HEK293 (cell line): Measurements from ENCODE around the gene DVL3.
"Not testable (repeated sequence)": the region's sequence is repeated elsewhere in the genome, so short reads cannot be mapped to it uniquely, and the experiment has no call there.

Experiments
- GLI4 ChIP-seq: fragments of 450-650 bp; formaldehyde crosslinking; IDR thresholded peaks from 2 replicates; pipeline ENCODE4 v1.5.1; 2016; ENCODE audit warnings: missing biosample characterization, missing genetic modification characterization
- HOXA7 ChIP-seq: sonication (generic); formaldehyde crosslinking; IDR thresholded peaks from 2 replicates; pipeline ENCODE4 v1.8.1; 2022; ENCODE audit warnings: missing genetic modification reagents, borderline replicate concordance
- KLF9 ChIP-seq: fragments of 450-650 bp; formaldehyde crosslinking; IDR thresholded peaks from 2 replicates; pipeline ENCODE4 v1.5.1; 2016; ENCODE audit warnings: missing biosample characterization, missing genetic modification characterization, low read depth
- TCF7L2 ChIP-seq: IDR thresholded peaks from 2 replicates; pipeline ENCODE4 v1.6.1; 2011; ENCODE audit warnings: low read depth, mild to moderate bottlenecking, inconsistent platforms, low read length, moderate library complexity, borderline replicate concordance
- ZFP37 ChIP-seq: fragments of 450-650 bp; formaldehyde crosslinking; IDR thresholded peaks from 2 replicates; pipeline ENCODE4 v1.5.1; 2016; ENCODE audit warnings: missing biosample characterization, missing genetic modification characterization
- ZNF416 ChIP-seq: fragments of 450-650 bp; formaldehyde crosslinking; IDR thresholded peaks from 2 replicates; pipeline ENCODE4 v1.5.1; 2016; ENCODE audit warnings: missing biosample characterization, missing genetic modification characterization
- ZNF530 ChIP-seq: fragments of 450-650 bp; formaldehyde crosslinking; IDR thresholded peaks from 2 replicates; pipeline ENCODE4 v1.5.1; 2016; ENCODE audit warnings: low read depth, missing biosample characterization, missing genetic modification characterization
- ZNF629 ChIP-seq: fragments of 450-650 bp; formaldehyde crosslinking; IDR thresholded peaks from 2 replicates; pipeline ENCODE4 v1.5.1; 2017; ENCODE audit warnings: missing biosample characterization, missing genetic modification characterization
- ZNF843 ChIP-seq: fragments of 450-650 bp; formaldehyde crosslinking; IDR thresholded peaks from 2 replicates; pipeline ENCODE4 v1.5.1; 2016; ENCODE audit warnings: missing biosample characterization, missing genetic modification characterization
- TF ChIP-seq, protein P1 (sequence below): fragments of 450-650 bp; formaldehyde crosslinking; IDR thresholded peaks from 2 replicates; pipeline ENCODE4 v1.5.1; 2016; ENCODE audit warnings: missing biosample characterization, missing genetic modification characterization
- TF ChIP-seq, protein P2 (sequence below): fragments of 450-650 bp; formaldehyde crosslinking; optimal IDR thresholded peaks from 2 replicates; pipeline ENCODE3; 2016; ENCODE audit warnings: missing biosample characterization, mild to moderate bottlenecking, missing genetic modification characterization
- TF ChIP-seq, protein P3 (sequence below): fragments of 450-650 bp; IDR thresholded peaks from 2 replicates; pipeline ENCODE4 v1.5.1; 2018; ENCODE audit warnings: missing biosample characterization, missing genetic modification characterization

DNA sequence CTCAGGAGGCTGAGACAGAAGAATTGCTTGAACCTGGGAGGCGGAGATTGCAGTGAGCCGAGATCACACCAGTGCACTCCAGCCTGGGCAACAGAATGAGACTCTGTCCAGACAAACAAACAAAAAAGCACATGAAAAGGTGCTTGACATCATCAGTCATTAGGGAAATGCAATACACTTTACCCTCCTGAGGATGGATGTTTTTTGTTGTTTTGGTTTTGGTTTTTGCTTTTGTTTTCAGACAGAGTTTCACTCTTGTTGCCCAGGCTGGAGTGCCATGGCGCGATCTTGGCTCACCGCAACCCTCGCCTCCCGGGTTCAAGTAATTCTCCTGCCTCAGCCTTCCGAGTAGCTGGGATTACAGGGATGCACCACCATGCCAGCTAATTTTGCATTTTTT lies 34.1 kb upstream of the DVL3 start:
- not testable (repeated sequence) for TF ChIP-seq ZFP37 (tag by site-specific recombination); ZNF416 (tag by site-specific recombination); KLF9 (tag by site-specific recombination); ZNF843 (tag by site-specific recombination); ZNF629 (tag by site-specific recombination); TCF7L2; ZNF530; HOXA7 (CRISPR knock-in tag); GLI4 (tag by site-specific recombination)
- TF ChIP-seq, protein P1, sequence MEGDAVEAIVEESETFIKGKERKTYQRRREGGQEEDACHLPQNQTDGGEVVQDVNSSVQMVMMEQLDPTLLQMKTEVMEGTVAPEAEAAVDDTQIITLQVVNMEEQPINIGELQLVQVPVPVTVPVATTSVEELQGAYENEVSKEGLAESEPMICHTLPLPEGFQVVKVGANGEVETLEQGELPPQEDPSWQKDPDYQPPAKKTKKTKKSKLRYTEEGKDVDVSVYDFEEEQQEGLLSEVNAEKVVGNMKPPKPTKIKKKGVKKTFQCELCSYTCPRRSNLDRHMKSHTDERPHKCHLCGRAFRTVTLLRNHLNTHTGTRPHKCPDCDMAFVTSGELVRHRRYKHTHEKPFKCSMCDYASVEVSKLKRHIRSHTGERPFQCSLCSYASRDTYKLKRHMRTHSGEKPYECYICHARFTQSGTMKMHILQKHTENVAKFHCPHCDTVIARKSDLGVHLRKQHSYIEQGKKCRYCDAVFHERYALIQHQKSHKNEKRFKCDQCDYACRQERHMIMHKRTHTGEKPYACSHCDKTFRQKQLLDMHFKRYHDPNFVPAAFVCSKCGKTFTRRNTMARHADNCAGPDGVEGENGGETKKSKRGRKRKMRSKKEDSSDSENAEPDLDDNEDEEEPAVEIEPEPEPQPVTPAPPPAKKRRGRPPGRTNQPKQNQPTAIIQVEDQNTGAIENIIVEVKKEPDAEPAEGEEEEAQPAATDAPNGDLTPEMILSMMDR (tag by site-specific recombination): not testable (repeated sequence)
- TF ChIP-seq, protein P2, sequence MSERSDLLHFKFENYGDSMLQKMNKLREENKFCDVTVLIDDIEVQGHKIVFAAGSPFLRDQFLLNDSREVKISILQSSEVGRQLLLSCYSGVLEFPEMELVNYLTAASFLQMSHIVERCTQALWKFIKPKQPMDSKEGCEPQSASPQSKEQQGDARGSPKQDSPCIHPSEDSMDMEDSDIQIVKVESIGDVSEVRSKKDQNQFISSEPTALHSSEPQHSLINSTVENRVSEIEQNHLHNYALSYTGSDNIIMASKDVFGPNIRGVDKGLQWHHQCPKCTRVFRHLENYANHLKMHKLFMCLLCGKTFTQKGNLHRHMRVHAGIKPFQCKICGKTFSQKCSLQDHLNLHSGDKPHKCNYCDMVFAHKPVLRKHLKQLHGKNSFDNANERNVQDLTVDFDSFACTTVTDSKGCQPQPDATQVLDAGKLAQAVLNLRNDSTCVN (tag by site-specific recombination): not testable (repeated sequence)
- TF ChIP-seq, protein P3, sequence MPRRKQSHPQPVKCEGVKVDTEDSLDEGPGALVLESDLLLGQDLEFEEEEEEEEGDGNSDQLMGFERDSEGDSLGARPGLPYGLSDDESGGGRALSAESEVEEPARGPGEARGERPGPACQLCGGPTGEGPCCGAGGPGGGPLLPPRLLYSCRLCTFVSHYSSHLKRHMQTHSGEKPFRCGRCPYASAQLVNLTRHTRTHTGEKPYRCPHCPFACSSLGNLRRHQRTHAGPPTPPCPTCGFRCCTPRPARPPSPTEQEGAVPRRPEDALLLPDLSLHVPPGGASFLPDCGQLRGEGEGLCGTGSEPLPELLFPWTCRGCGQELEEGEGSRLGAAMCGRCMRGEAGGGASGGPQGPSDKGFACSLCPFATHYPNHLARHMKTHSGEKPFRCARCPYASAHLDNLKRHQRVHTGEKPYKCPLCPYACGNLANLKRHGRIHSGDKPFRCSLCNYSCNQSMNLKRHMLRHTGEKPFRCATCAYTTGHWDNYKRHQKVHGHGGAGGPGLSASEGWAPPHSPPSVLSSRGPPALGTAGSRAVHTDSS: not testable (repeated sequence)
